HepG2 (cell line): ENCODE measurements around the gene OSBPL10. TPM values are rescaled to one million over a fixed set of nuclear protein-coding genes. Genes with fewer than 3 reads are reported as not detected.
A peak's percentile ranks its signal among the peaks of the same experiment; 100 is the strongest.

Experiments
- ATAC-seq: fragments of 200-7000 bp; cut with Tn5 transposase; 3 replicates; pipeline ENCODE4 v1.9.1; 2020; ENCODE audit warnings: mild to moderate bottlenecking, moderate library complexity
- BruUV-seq: library from RNA; stranded (reverse); fragments of 400-500 nt; replicated peaks from 2 replicates; lab custom pipeline; 2021; lab: Mats Ljungman, UMichigan
- CTCF ChIA-PET: fragments of 300-600 bp; formaldehyde crosslinking; extraction: SDS; loops from one replicate; lab custom pipeline; 2021; ENCODE audit warnings: low total read pairs, inconsistent platforms, low intra/inter-chr PET ratio; lab: Yijun Ruan, JAX
- POLR2A ChIA-PET: fragments of 350-600 bp; sonication (Branson Sonifier 250); formaldehyde crosslinking; loops from one replicate; lab custom pipeline; 2020; ENCODE audit warnings: antibody characterized with exemption, inconsistent platforms; lab: Yijun Ruan, JAX
- DNase-seq: peaks from one replicate; pipeline ENCODE4 v3.0.0-alpha.2; 2015; ENCODE audit warnings: low spot score
- FAIRE-seq: peaks from 3 replicates; lab custom pipeline; 2011; peaks lifted over from hg19 to GRCh38; lab: Jason Lieb, UNC
- H2AFZ ChIP-seq: one replicate; pipeline ENCODE4 v1.6.1; 2011; ENCODE audit warnings: low read length, inconsistent platforms
- H3K27ac ChIP-seq: fragments of 300-600 bp; 3 replicates; pipeline ENCODE4 v1.8.0; 2011; ENCODE audit warnings: mixed run types, mild to moderate bottlenecking, mixed read lengths, low read length, inconsistent platforms; ENCODE audit not compliant: insufficient read depth; ENCODE audit errors: extremely low read length
- H3K27me3 ChIP-seq, 2 experiments: fragments of 200-600 bp in 1 of 2; 2 replicates in 1 of 2; 3 replicates in 1 of 2; pipeline versions ENCODE4 v1.6.0 to v1.8.0; 2011; ENCODE audit warnings: low read length in 2 of 2, mild to moderate bottlenecking in 2 of 2, moderate library complexity in 2 of 2, inconsistent platforms in 1 of 2; ENCODE audit not compliant: insufficient read depth in 2 of 2, control insufficient read depth in 1 of 2
- H3K36me3 ChIP-seq, 2 experiments: fragments of 200-600 bp in 1 of 2; replicated peaks in 1 of 2; 2 replicates in 1 of 2; 3 replicates in 1 of 2; pipeline versions ENCODE4 v1.5.1 to v1.8.0; 2011; ENCODE audit warnings: low read length in 2 of 2, inconsistent platforms in 1 of 2; ENCODE audit not compliant: insufficient read depth in 2 of 2, control insufficient read depth in 1 of 2
- H3K4me1 ChIP-seq: 2 replicates; pipeline ENCODE4 v1.5.1; 2012; ENCODE audit warnings: low read length, inconsistent platforms; ENCODE audit not compliant: insufficient read depth
- H3K4me2 ChIP-seq: 2 replicates; pipeline ENCODE4 v1.6.0; 2011; ENCODE audit warnings: low read depth, low read length, inconsistent platforms
- H3K4me3 ChIP-seq, 3 experiments: fragments of 200-600 bp in 1 of 3; sonication (generic), shearing (Covaris generic) in 1 of 3; replicated peaks in 1 of 3; 2 replicates each; pipeline ENCODE4 v1.5.1; 2011 to 2016; ENCODE audit warnings: low read length in 3 of 3, inconsistent platforms in 2 of 3, low read depth in 2 of 3, mild to moderate bottlenecking in 2 of 3, control low read depth in 1 of 3, mixed read lengths in 1 of 3; ENCODE audit not compliant: insufficient read depth in 1 of 3
- H3K79me2 ChIP-seq: one replicate; pipeline ENCODE4 v1.6.1; 2011; ENCODE audit warnings: low read length, inconsistent platforms; ENCODE audit not compliant: insufficient read depth
- H3K9ac ChIP-seq: 2 replicates; pipeline ENCODE4 v1.6.0; 2011; ENCODE audit warnings: mild to moderate bottlenecking, low read depth, low read length, inconsistent platforms; ENCODE audit not compliant: insufficient read depth
- H3K9me3 ChIP-seq: 2 replicates; pipeline ENCODE4 v1.5.1; 2012; ENCODE audit warnings: mild to moderate bottlenecking, low read length
- H4K20me1 ChIP-seq: 2 replicates; pipeline ENCODE4 v1.6.0; 2011; ENCODE audit warnings: inconsistent platforms, mild to moderate bottlenecking, low read length, moderate library complexity; ENCODE audit not compliant: insufficient read depth
- ATF7-NPFF ChIP-seq: sonication (generic); formaldehyde crosslinking; IDR thresholded peaks from 2 replicates; pipeline ENCODE4 v1.8.1; 2023; ENCODE audit warnings: mild to moderate bottlenecking, low read depth, missing genetic modification reagents, moderate library complexity
- EEA1 ChIP-seq: sonication (generic); formaldehyde crosslinking; IDR thresholded peaks from 2 replicates; pipeline ENCODE4 v1.5.1; 2020; ENCODE audit warnings: mild to moderate bottlenecking, missing genetic modification reagents, borderline replicate concordance
- FOXP4 ChIP-seq: sonication (generic); formaldehyde crosslinking; IDR thresholded peaks from 2 replicates; pipeline ENCODE4 v1.4.0; 2020; ENCODE audit warnings: missing genetic modification reagents
- HES4 ChIP-seq: sonication (generic); formaldehyde crosslinking; IDR thresholded peaks from 2 replicates; pipeline ENCODE4 v1.9.0; 2021; ENCODE audit warnings: mild to moderate bottlenecking, missing genetic modification reagents, borderline replicate concordance
- KDM6A ChIP-seq: IDR thresholded peaks from 2 replicates; pipeline ENCODE4 v1.6.1; 2016; ENCODE audit warnings: low read depth
- NFIC ChIP-seq: IDR thresholded peaks from 2 replicates; pipeline ENCODE4 v1.6.1; 2012; ENCODE audit warnings: mild to moderate bottlenecking, low read length, inconsistent platforms
- PHF20 ChIP-seq: sonication (generic); formaldehyde crosslinking; IDR thresholded peaks from 2 replicates; pipeline ENCODE4 v1.5.0; 2020; ENCODE audit warnings: mild to moderate bottlenecking, missing genetic modification reagents
- SNAPC2 ChIP-seq: sonication (generic); formaldehyde crosslinking; IDR thresholded peaks from 2 replicates; pipeline ENCODE4 v1.8.1; 2022; ENCODE audit warnings: mild to moderate bottlenecking, missing genetic modification reagents
- TGIF2 ChIP-seq: IDR thresholded peaks from 2 replicates; pipeline ENCODE4 v1.6.1; 2016; ENCODE audit warnings: control low read depth, missing compliant biosample characterization
- ZBTB7B ChIP-seq: sonication (generic); formaldehyde crosslinking; IDR thresholded peaks from 2 replicates; pipeline ENCODE4 v1.4.0; 2020; ENCODE audit warnings: missing genetic modification reagents
- ZFX ChIP-seq: sonication (generic); formaldehyde crosslinking; IDR thresholded peaks from 2 replicates; pipeline ENCODE4 v1.4.0; 2020; ENCODE audit warnings: mild to moderate bottlenecking, low read depth, missing genetic modification reagents, moderate library complexity
- ZNF296 ChIP-seq: sonication (generic); formaldehyde crosslinking; conservative IDR thresholded peaks from 2 replicates; pipeline ENCODE4 v1.5.0; 2020; ENCODE audit warnings: mild to moderate bottlenecking, missing genetic modification reagents
- ZNF33A ChIP-seq: sonication (generic); formaldehyde crosslinking; IDR thresholded peaks from 2 replicates; pipeline ENCODE4 v1.5.1; 2020; ENCODE audit warnings: missing genetic modification reagents, mild to moderate bottlenecking, moderate library complexity, borderline replicate concordance
- ZNF44 ChIP-seq: sonication (generic); formaldehyde crosslinking; IDR thresholded peaks from 2 replicates; pipeline ENCODE4 v1.5.1; 2020; ENCODE audit warnings: mild to moderate bottlenecking, missing genetic modification reagents
- ZNF512 ChIP-seq: sonication (generic); formaldehyde crosslinking; IDR thresholded peaks from 2 replicates; pipeline ENCODE4 v1.4.0; 2020; ENCODE audit warnings: mild to moderate bottlenecking, missing genetic modification reagents
- ZNF556 ChIP-seq: sonication (generic); formaldehyde crosslinking; IDR thresholded peaks from 2 replicates; pipeline ENCODE4 v1.4.0; 2020; ENCODE audit warnings: mild to moderate bottlenecking, missing genetic modification reagents, borderline replicate concordance
- ZNF644 ChIP-seq: IDR thresholded peaks from 2 replicates; pipeline ENCODE4 v1.6.1; 2016; ENCODE audit warnings: low read depth
- ZNF652 ChIP-seq: IDR thresholded peaks from 2 replicates; pipeline ENCODE4 v1.6.1; 2016; ENCODE audit warnings: low read depth, borderline replicate concordance
- ZNF687 ChIP-seq: sonication (generic); formaldehyde crosslinking; IDR thresholded peaks from 2 replicates; pipeline ENCODE4 v1.5.1; 2020; ENCODE audit warnings: mild to moderate bottlenecking, missing genetic modification reagents, moderate library complexity
- WGBS: methylation state at CpG from one replicate; pipeline ENCODE4 v1.1.6; 2017; ENCODE audit warnings: low lambda C conversion rate; 5-methylcytosine and 5-hydroxymethylcytosine counted together
- in situ Hi-C: cut with HindIII; loops from 2 replicates; pipeline ENCODE4 v1.10.0; 2017; ENCODE audit warnings: low pct_unique_long_range_greater_than_20kb; ENCODE audit not compliant: extremely low pct_ligation_motif_present
- intact Hi-C: fragments of 100-400 bp; cut with micrococcal nuclease; formaldehyde crosslinking; loops from one replicate; pipeline ENCODE4 v1.10.0; 2022; ENCODE audit not compliant: unreplicated experiment
- polyA plus RNA-seq, 8 experiments: library from polyadenylated mRNA; depleted of rRNA in 3 of 8; stranded (reverse) in 7 of 8; unstranded in 1 of 8; fragments of >200 nt; fragmentation: Illumina TruSeq in 4 of 8; extraction: Trizol in 4 of 8; gene quantifications; 2 replicates each; pipeline versions ENCODE4 v1.2.1 to v1.2.3, GENCODE V29; 2011 to 2016; ENCODE audit warnings: low read depth in 4 of 8, missing spikeins in 1 of 8, mixed read lengths in 1 of 8; ENCODE audit not compliant: insufficient read depth in 1 of 8
- total RNA-seq, 5 experiments: library from RNA; depleted of rRNA; stranded (reverse); fragments of >200 nt; fragmentation: Illumina TruSeq; extraction: Trizol; gene quantifications; 2 replicates each; pipeline ENCODE4 v1.2.3, GENCODE V29; 2016; ENCODE audit warnings: low read depth in 1 of 5

OSBPL10 gene
- total and polyA plus RNA-seq, 2 of the 13 experiments (the other 11 are each of a cell fraction or from before 2014, with no cell fraction given): 10.3 to 28.6 TPM

GRCh38 chr3:31925271-31925630, 55.8 kb downstream of the OSBPL10 start:
- 84% methylated on average over 5 of the region's 5 CpGs for WGBS
- ATAC-seq (no peak), FAIRE-seq (no peak), DNase-seq (no peak)
- no TSS peak for BruUV-seq
- H3K79me2 ChIP-seq: peaks cover 51% of the 10 kb centered on the region
- H3K27me3 ChIP-seq: no peaks in the 10 kb centered on the region
- intact Hi-C loops: no loop called here
- H3K9me3 ChIP-seq: peaks cover 5% of the 10 kb centered on the region; the same call in 1 of the 2 replicates
- H3K4me1 ChIP-seq: peaks cover 56% of the 10 kb centered on the region
- no peaks in the 10 kb centered on the region for H3K36me3 ChIP-seq
- peak overlapping the region; percentile 24 for H3K27ac ChIP-seq
- in situ Hi-C loops: no loop called here
- POLR2A ChIA-PET: no interaction called here
- no peaks in the 10 kb centered on the region for H4K20me1 ChIP-seq
- no peak overlapping the region for H3K4me3 ChIP-seq
- no peak overlapping the region for H2AFZ ChIP-seq
- H3K9ac ChIP-seq: no peak overlapping the region
- CTCF ChIA-PET: no interaction called here
- no peak overlapping the region for H3K4me2 ChIP-seq
- no peak for TF ChIP-seq ZNF644
- TF ChIP-seq ZBTB7B (CRISPR knock-in tag): no peak
- no peak for TF ChIP-seq ZNF556 (CRISPR knock-in tag)
- no peak for TF ChIP-seq EEA1 (CRISPR knock-in tag)
- no peak for TF ChIP-seq ZNF296 (CRISPR knock-in tag)
- TF ChIP-seq HES4 (CRISPR knock-in tag): no peak
- no peak for TF ChIP-seq NFIC
- TF ChIP-seq ATF7-NPFF: no peak
- TF ChIP-seq KDM6A (CRISPR knock-in tag): no peak
- no peak for TF ChIP-seq ZNF652 (CRISPR knock-in tag)
- TF ChIP-seq ZNF44: no peak
- no peak for TF ChIP-seq ZFX (CRISPR knock-in tag)
- TF ChIP-seq ZNF33A: no peak
- no peak for TF ChIP-seq SNAPC2 (CRISPR knock-in tag)
- no peak for TF ChIP-seq ZNF512 (CRISPR knock-in tag)
- TF ChIP-seq PHF20: no peak
- no peak for TF ChIP-seq TGIF2 (CRISPR knock-in tag)
- TF ChIP-seq ZNF687: no peak
- TF ChIP-seq FOXP4 (CRISPR knock-in tag): no peak
